ENCODE data around the gene SDHAF3. TPM values are rescaled to one million over a fixed set of nuclear protein-coding genes. Genes with fewer than 3 reads are reported as not detected.

The SDHAF3 gene
- total and polyA plus RNA-seq, 2 of the 8 experiments (the other 6 are each of a cell fraction or from before 2014, with no cell fraction given) = 12.0 to 31.3 TPM

- Histone ChIP-seq H2BK15ac (ENCODE audit: low read length) (no peak overlapping the region), H3K4ac (replicated peaks; ENCODE audit: insufficient read length, low read depth, low read length) (no peak overlapping the region), H3K36me3 (ENCODE audit: control insufficient read depth in 2 of 4, insufficient read depth in 4 of 4, low read length in 3 of 4) (no peaks in the 10 kb centered on the region), H3K23ac (ENCODE audit: insufficient read length) (no peak overlapping the region), H2BK20ac (ENCODE audit: low read length) (no peak overlapping the region), H3K79me2 (ENCODE audit: control insufficient read depth in 1 of 2, insufficient read depth in 2 of 2, low read length in 2 of 2) (no peaks in the 10 kb centered on the region), H4K91ac (replicated peaks; ENCODE audit: insufficient read length, low read length) (no peak overlapping the region), H3K56ac (replicated peaks; ENCODE audit: insufficient read length, low read depth, low read length) (no peak overlapping the region), H3K27me3 (replicated peaks in 1 of 4; ENCODE audit: control insufficient read depth in 3 of 4, extremely low read depth in 1 of 4, insufficient read depth in 3 of 4, low read length in 3 of 4) (no peaks in the 10 kb centered on the region), H3K4me2 (ENCODE audit: insufficient read depth in 1 of 2, low read depth in 2 of 2, low read length in 2 of 2) (no peak overlapping the region), H2BK5ac (ENCODE audit: low read depth, low read length) (no peak overlapping the region), H3K4me1 (replicated peaks in 1 of 4; ENCODE audit: control insufficient read depth in 3 of 4, insufficient read depth in 4 of 4, low read length in 3 of 4) (no peaks in the 10 kb centered on the region), H3K18ac (ENCODE audit: extremely low read depth, low read length) (no peak overlapping the region), H2BK12ac (ENCODE audit: low read depth, low read length) (no peak overlapping the region), H4K5ac (ENCODE audit: insufficient read length, low read depth, low read length) (no peak overlapping the region), H3K14ac (ENCODE audit: insufficient read length) (no peak overlapping the region), H4K20me1 (replicated peaks in 1 of 2; ENCODE audit: control insufficient read depth in 1 of 2, insufficient read depth in 2 of 2, low read length in 2 of 2) (no peaks in the 10 kb centered on the region), H4K8ac (ENCODE audit: extremely low read depth, insufficient read depth, low read length) (no peak overlapping the region), H3K79me1 (ENCODE audit: low read depth, low read length) (no peaks in the 10 kb centered on the region), H2BK120ac (replicated peaks; ENCODE audit: low read depth, low read length) (no peak overlapping the region), H3K4me3 (ENCODE audit: extremely low read depth in 1 of 4, insufficient read depth in 2 of 4, low read depth in 3 of 4, low read length in 4 of 4) (no peak overlapping the region), H2AFZ (ENCODE audit: low read length) (no peak overlapping the region), H3K9ac (replicated peaks in 1 of 4; ENCODE audit: extremely low read depth in 1 of 4, low read depth in 3 of 4, low read length in 3 of 4) (no peak overlapping the region), H2AK5ac (ENCODE audit: low read depth, low read length) (no peak overlapping the region), H3K23me2 (ENCODE audit: low read depth, low read length) (no peaks in the 10 kb centered on the region), H3K9me3 (ENCODE audit: insufficient read depth in 2 of 2, low read depth in 1 of 2, low read length in 1 of 2) (no peaks in the 10 kb centered on the region), H3K27ac (ENCODE audit: low read depth, low read length) (no peak overlapping the region)
- TF ChIP-seq, protein P1, sequence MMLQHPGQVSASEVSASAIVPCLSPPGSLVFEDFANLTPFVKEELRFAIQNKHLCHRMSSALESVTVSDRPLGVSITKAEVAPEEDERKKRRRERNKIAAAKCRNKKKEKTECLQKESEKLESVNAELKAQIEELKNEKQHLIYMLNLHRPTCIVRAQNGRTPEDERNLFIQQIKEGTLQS (IDR thresholded peaks at IDR 0.05; ENCODE audit: insufficient read depth, low read depth, low read length) = no peak
- no peak for TF ChIP-seq SAP30 (IDR thresholded peaks at IDR 0.05; ENCODE audit: insufficient read depth, insufficient replicate concordance, low read length)
- TF ChIP-seq HDAC6 (IDR thresholded peaks at IDR 0.05; ENCODE audit: low read depth, low read length) = no peak
- no peak for TF ChIP-seq MAFK (IDR thresholded peaks at IDR 0.05; ENCODE audit: low read depth, low read length)
- TF ChIP-seq ZNF274 (IDR thresholded peaks at IDR 0.05; ENCODE audit: borderline replicate concordance, extremely low read depth, low read length) = no peak
- no peak for TF ChIP-seq RBBP5 (IDR thresholded peaks at IDR 0.05; ENCODE audit: borderline replicate concordance, low read depth, low read length)
- DNase-seq (ENCODE audit: low read depth in 1 of 2, low spot score in 2 of 2) (no peak), FAIRE-seq (no peak)
- 90% methylated on average over 6 of the region's 6 CpGs; no CpG with 5 or more reads in 1 of the 2 experiments for WGBS, 2 experiments (ENCODE audit: extremely low coverage in 1 of 2, insufficient coverage in 1 of 2, insufficient read length in 1 of 2, insufficient replicate concordance in 2 of 2, low coverage in 1 of 2, low lambda C conversion rate in 2 of 2, missing lambda C conversion rate in 1 of 2)
- ChIA-PET POLR2A (ENCODE audit: partially characterized antibody) (no interaction called here), CTCF (ENCODE audit: partially characterized antibody) (no interaction called here)
These were observed 27.7 kb upstream of the SDHAF3 start for GRCh38 chr7:97089771-97090170.

Measured in H1 (cell line).